T-helper 1 cell treated with Interleukin-12 subunit alpha and Interleukin-12 subunit beta and Interleukin-4 antibody, amounts not matched to agents 30 ng/mL and 1 ng/mL, for 36 hours (primary cell): ENCODE measurements around the gene ATRN. TPM values are rescaled to one million over a fixed set of nuclear protein-coding genes. Genes with fewer than 3 reads are reported as not detected.
"Not testable (repeated sequence)": the region's sequence is repeated elsewhere in the genome, so short reads cannot be mapped to it uniquely, and the experiment has no call there.

Experiments
- intact Hi-C: fragments of 100-400 bp; cut with micrococcal nuclease; formaldehyde crosslinking; loops from one replicate; pipeline ENCODE4 v1.15.1; 2024
- total RNA-seq: library from RNA; stranded (reverse); gene quantifications from 2 replicates; pipeline ENCODE4 v1.2.3, GENCODE V29; 2022

ATRN gene
- 10.6 and 11.4 TPM in 2 replicates for total RNA-seq

DNA sequence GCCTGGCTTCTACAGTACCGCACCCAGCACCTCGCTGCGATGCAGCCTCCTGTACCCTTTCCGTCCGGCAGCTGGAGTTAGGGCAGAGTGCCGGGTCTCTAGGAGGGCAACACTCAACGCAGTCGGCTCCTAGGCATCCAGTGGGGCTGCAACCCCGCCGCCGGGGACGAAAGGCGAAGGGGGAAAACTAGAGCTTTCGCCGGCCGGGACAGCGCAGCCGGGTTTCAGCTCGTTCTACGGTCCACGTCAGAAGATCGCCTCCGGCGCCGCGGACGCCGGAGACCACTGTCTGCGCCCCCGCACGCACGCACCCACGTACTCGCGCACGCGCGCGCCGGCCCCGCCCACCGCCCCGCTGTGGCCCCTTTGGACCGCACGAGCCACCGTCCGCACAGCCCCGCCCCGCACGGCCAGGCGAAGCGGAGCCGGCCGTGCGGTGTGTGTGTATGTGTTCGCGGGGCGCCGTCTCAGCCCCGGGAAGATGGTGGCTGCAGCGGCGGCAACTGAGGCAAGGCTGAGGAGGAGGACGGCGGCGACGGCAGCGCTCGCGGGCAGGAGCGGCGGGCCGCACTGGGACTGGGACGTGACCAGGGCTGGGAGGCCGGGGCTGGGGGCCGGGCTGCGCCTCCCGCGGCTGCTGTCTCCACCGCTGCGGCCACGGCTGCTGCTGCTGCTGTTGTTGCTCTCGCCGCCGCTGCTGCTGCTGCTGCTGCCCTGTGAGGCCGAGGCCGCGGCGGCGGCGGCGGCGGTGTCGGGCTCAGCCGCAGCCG lies at the start of gene ATRN:
Gene ATRN, plus strand, starts transcription at position 392 of the 770 bp plus-strand sequence. Its CDS starts 90 bp downstream, at position 482.
- intact Hi-C loops: loop anchor here (1.0 to 5.0 kb wide), 6 partner anchors 51 to 424 kb away; partner anchors contain the start of genes ADISSP, DDRGK1 and MRPS26

DNA sequence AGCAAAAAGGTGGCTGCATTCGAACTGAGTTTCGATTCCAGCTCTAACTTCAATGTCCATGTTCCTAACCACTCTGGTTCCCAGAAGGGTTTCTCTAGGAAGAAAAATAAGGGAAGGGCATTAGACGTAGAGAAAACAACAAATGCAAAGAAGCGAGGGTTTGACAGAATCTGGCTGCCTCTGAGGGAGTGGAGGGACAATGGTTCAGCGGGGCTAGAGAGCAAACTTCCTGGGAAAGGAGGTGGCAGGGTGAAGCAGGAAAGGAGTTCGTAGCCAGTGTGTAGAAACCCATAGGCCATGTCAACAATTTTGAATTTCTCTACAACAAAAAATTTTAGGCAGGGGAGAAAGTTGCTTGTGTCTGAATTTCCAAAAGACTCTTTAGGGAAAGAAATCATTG lies 48.8 kb upstream of the ATRN start:
- intact Hi-C loops: loop anchor here (5.0 kb wide), 1 partner anchor 245 kb away; no protein-coding TSS in a partner anchor

DNA sequence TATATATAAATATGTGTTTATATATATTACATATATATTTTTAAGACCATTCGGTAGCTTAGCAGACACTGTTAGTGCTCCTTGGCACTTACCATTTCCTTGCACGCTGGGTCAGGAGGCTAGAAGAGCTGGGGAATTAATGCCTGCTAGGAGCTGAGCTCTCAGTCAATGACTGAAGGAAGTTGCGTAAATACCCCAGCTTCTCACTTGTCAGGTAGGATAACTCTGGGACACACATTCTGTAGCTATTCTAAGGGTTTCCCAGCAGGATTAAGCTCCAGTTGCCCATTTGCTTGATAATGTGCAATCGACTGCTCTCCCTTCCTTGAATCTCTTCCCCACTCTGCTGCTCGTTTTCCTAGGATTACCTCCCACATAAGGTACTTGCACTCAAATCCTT lies 47.7 kb upstream of the ATRN start:
- intact Hi-C loops: loop anchor here (5.0 kb wide), 1 partner anchor 244 kb away; no protein-coding TSS in a partner anchor

DNA sequence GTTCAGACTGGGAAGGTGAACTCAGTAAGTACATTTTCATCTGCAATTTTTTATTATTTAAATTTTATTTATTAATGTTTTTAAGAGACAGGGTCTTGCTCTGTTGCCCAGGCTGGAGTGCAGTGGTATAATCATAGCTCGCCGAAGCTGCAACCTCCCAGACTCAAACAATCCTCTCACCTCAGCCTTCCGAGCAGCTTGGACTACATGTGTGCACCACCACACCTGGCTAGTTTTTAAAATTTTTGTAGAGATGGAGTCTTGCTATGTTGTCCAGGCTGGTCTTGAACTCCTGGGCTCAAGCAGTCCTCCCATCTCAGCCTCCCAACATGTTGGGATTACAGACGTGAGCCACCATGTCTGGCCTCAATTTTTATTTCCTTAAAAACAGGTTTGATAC lies 44.1 kb upstream of the ATRN start:
- intact Hi-C loops: not testable (repeated sequence)

DNA sequence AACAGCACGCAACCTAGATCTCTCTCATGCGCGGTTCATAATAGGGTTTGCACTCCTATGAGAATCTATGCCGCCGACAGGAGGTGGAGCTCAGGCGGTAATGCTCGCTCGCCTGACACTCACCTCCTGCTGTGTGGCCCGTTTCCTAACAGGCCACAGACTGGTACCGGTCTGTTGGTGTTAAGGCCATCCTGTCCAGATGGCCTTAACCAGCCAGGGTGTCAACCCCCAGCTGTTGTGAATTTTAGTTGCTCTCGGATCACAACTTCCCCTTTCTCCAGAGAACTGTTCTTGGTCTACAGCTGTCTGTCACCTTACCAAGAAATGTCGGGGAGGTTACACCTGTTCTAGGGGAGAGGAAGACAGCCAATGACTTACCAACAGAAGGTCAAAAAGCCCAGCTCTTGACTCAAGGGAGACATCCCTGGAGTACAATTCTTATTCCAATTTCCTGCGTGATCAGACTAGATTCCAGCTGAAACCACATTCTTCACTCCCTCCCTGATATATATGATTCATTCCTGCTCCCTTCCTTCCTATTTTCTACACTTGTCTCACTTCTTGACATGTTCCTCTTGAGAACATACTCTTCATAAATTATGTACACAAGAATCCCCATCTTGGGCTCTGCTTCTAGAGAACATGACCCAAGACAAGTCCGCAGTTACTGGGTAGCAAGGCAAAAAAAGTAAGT lies 40.3 kb upstream of the ATRN start:
- intact Hi-C loops: no loop called here

DNA sequence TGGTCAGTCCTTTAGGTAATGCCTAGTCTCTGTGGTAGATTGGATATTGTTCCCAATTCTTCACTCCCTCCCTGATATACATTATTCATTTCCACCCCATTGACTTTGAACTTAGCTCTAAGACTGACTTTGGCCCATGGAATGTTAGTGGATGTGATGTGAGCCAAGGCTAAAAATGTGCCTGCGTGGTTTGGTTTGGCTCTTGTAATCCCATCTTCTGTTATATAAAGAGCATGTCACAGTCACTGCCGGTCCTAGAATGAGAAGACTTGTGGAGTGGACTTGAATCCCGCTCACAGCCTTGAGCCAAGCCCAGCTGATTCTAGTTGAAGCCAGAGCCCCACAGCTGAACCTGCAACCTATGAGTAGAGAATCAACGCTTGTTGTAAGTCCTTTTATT lies 39.7 kb upstream of the ATRN start:
- intact Hi-C loops: no loop called here

DNA sequence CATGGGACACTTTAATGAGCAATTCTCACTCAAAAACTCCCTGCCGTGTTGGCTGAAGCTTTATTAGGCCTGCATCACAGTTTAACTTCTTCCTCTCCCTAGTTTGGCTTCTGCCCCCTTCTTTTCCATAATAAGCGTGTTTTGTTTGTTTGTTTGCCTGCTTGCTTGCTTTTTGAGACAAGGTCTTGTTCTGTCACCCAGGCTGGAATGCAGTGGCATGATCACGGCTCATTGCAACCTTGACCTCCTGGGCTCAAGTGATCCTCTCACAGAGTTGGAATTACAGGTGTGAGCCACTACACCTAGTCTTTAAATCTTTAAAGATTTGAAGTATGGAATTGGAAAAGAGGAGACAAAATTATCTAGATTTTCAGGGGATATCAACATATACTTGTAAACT lies 38.0 kb upstream of the ATRN start:
- intact Hi-C loops: no loop called here

- intact Hi-C loops: no loop called here
Measured at GRCh38 chr20:3433744-3434143, 37.1 kb upstream of the ATRN start.

DNA sequence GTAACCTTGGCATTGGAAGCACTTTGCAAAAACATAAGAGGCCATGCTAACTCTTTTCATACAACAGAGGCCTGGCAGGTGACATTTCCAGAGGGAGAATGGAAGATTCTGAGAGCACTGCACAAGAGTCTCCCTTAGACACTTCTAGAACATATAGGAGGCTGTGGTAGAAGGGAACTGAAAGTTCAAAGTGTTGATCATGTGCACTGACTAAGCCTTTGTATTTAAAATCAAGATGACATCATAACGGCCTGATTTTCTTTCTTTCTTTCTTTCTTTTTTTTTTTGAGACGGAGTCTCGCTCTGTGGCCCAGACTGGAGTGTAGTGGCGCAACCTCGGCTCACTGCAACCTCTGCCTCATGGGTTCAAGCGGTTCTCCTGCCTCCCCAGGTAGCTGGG lies 36.6 kb upstream of the ATRN start:
- intact Hi-C loops: no loop called here

GRCh38 chr20:3436864-3437574 lies 33.8 kb upstream of the ATRN start:
- intact Hi-C loops: no loop called here

- intact Hi-C loops: no loop called here
Measured at GRCh38 chr20:3446779-3447178, 24.0 kb upstream of the ATRN start.

GRCh38 chr20:3447321-3447720 lies 23.5 kb upstream of the ATRN start:
- intact Hi-C loops: no loop called here

DNA sequence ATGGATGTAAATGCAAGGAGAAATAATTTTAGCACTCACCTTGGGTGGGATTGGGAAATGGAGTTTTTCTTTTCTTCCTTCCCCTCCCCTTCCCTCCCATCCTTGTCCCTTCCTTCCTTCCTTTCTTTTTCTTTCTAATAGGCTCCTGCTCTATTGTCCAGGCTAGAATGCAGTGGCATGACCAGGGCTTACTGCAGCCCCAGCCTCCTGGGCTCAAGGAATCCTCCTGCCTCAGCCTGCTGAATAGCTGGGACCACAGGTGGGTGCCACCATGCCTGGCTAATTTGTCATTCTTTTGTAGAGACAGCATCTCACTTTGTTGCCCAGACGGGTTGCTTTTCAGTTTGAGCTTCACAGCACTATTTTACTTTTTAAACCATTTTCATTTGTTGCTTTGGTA lies 21.5 kb upstream of the ATRN start:
- intact Hi-C loops: no loop called here

DNA sequence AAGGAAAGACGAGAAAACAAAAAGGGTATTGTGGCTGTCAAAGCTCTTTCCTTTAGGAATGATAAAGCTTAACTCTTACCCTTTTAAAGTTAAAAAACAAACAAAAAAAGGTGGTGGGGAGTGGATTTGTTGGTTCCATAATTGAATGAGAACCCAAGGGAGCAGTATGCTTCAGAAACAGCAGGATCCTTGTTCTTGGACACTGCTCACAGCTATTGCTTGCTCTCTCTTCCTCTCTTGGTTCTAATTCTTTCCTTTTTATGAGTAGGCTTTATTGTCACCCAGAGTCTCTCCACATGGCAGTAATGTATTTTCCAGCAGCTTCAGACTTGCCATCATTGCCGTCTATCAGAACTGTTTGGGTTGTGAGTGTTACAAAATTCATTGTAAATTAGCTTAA lies 18.7 kb upstream of the ATRN start:
- intact Hi-C loops: no loop called here

DNA sequence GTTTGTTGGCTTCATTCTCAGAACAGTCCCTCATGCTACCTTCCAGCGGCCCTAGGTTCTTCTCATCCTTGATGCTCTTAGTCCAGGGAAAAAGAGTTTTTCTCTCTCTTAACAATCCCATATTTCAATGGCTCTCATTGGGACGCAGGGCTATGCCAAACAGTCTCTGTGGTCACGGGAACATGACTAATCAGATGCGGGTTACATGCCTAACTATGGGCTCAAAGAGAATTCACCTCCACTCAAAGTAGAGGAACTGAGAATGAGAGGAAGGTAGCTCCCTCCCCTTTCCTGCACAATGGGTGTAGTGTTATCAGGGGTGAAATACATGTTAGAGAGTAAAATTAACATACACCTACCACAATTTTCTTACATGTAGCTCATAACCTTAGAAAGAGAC lies 18.1 kb upstream of the ATRN start:
- intact Hi-C loops: no loop called here

DNA sequence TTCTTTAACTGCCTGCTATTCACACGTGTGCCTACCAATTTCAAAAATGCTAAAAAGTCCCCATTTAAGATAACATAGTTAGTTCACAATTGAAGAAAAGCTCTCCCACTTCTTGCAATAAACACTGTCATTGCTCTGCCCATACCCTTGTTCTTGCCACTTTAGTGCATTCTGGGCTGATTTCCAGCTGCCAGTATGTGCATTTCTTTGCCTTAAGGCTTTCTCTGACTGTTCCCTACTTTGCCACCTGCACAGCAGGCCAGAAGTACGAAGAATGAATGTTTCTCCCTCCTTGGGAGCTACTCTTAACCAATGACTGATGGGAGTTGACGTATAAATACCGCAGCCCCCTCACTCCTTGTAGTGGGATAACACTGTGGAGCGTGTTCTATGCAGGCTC lies 16.0 kb upstream of the ATRN start:
- intact Hi-C loops: no loop called here

- intact Hi-C loops: no loop called here
Measured at GRCh38 chr20:3456648-3457047, 14.2 kb upstream of the ATRN start.

DNA sequence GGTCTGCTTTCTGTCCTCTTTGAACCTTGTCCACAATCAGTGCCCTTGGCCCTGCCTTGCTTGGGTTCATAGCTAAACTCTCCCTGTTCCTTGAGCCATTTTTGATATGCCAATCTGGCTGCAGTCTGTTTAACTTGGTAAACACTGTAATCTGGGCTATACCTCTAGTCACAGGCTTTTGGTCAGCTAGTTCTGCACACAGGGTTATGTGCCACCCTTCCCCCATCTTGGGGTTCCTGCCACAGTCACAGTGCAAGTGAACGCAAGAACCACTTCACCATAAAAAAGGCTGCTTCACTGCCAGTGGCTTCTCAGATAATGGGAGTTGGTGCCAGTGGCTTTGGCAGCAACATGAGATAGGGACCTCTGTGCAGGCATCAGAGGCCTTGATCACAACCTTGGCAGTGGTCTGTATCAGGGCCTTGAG lies 10.9 kb upstream of the ATRN start:
- intact Hi-C loops: no loop called here

DNA sequence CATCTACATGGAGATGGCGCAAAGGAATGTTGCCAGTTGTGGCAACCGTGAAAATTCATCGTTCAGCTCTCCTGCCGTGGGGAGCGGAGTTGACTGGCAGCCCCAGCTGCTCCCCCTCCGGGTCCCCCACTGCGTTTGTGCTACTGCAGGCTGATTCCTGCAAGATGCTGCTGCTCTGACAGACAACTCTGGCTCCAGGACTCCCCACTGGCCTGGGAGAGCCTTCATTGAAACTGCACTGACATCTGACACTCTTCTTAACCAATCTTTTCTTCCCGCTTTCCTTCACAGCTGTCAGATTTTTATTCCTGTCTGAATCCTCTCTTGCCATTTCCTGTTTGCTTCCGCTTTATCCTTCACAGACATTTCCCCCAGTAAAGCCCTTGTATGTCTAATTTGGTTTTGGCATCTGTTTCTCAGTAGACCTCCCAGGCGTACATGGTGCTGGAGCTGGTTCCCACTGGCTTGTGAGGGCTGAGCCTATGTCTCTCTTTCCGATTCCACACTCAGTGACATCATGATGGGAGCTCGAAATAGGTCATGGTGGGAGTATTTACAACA lies 9.5 kb upstream of the ATRN start:
- intact Hi-C loops: no loop called here

DNA sequence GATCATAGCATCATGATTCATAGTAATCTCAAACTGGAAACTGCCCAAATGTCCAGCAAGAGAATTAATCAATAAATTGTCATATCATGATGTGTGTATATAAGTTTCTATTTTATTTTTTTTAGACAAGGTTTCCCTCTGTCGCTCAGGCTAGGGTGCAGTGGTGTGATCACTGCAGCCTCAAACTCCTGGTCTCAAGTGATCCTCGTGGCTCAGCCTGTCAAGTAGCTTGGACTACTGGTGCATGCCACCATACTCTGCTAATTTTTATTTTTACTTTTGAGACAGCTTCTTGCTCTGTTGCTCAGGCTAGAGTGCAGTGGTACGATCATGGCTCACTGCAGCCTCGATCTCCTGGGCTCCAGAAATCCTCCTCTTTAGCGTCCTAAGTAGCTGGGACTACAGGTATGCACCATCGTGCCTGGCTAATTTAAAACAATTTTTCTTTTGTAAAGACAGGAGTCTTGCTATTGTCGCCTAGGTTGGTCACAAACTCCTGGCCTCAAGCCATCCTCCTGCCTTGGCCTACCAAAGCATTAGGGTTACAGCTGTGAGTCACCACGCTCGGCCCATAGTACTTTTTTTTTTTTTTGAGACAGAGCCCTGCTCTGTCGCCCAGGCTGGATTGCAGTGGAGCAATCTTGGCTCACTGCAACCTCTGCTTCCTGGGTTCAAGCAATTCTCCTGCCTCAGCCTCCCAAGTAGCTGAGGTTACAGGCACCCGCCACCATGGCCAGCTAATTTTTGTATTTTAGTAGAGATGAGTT lies 8.7 kb upstream of the ATRN start:
- intact Hi-C loops: no loop called here

DNA sequence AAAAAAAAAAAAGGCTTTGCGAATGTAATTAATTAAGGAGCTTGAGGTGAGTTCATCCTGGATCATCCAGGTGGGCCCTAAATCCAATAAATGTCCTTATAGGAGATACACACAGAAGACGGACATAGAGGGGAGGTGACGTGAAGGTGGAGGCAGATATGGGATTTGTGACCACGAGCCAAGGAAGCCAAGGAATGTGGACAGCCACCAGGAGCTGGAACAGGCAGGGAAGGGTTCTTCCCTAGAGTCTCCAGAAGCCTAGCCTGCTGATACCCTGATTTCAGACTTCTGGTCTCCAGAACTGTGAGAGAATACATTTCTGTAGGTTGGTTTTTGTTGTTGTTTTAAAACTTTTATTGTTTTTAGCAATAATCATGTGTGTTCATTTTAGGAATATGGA lies 6.7 kb upstream of the ATRN start:
- intact Hi-C loops: no loop called here
